ENCODE results near the gene FOXN4.

The FOXN4 gene

DNA sequence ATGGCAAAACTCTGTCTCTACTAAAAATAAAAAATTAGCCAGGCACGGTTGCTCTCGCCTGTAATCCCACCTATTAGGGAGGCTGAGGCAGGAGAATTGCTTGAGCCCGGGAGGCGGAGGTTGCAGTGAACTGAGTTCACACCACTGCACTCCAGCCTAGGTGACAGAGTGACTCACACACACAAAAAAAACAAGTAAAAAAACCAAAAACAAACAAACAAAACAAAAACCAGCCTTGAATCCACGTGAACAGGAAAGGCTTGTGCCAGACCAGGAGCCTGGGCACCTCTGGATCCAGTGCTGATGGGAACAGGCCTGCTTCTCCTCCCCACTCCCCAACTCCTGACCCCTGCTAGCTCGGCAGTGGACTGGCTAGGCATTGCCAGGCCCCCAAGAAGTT lies 3.5 kb downstream of the FOXN4 start:
- DNase-seq (ENCODE audit: low read depth) = no peak

DNA sequence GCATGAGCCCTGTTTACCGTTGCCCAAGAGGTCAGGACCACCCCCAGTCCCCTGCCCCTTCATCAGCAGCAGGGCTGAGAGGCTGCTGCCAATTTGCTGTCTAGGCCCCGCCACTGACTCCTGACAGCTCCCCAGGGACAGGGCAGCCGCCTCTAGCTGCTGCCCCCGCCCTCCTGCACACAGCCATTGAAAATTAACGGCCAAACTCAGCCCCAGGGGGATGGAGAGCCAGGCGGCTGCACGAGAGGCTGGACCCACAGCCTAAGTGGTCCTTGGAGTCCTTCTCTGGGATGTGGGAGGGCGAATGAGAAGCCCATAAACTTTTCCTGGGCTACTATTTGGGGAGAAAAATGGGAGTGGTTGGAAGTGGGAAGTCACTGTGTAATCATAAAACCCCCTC lies 4.6 kb downstream of the FOXN4 start:
- DNase-seq (ENCODE audit: low read depth) = no peak

DNA sequence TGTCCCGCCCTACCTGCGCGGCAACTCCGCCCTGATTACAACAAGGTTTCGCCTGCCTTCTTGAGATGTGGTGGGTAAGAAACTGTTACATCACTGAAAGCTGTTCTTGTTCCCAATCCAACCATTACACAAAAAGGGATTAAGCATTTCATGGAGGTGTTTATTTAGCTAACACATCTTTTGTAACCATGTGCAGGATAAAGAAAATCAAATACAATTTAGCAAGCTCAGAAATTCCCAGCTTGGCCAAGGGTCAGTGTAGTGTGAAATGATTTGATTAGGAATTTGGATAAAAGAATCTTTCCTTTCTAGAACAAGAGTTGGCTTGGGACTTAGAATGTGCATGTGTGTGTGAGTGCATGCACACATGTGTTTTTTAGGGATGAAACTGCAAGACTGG lies 6.3 kb downstream of the FOXN4 start:
- DNase-seq (ENCODE audit: low read depth) = no peak

DNA sequence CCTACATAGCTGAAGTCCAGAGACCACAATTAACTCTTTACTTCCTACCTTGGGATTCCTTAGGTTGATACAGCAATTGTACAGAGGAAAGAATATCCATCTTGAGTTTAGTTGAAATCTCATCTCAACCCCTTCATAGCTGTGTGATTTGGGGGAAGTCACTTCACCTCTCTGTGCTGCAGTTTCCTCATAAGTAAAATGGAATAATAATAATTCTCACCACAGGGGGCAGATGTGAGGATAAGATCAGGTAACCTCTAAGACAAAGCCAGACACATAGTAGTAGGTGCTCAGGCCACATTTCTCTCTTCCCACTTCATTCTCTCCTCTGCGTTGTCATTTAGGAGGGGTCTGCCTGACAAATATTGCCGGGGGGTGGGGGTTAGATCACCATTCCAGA lies 6.7 kb downstream of the FOXN4 start:
- no peak for DNase-seq (ENCODE audit: low read depth)

DNA sequence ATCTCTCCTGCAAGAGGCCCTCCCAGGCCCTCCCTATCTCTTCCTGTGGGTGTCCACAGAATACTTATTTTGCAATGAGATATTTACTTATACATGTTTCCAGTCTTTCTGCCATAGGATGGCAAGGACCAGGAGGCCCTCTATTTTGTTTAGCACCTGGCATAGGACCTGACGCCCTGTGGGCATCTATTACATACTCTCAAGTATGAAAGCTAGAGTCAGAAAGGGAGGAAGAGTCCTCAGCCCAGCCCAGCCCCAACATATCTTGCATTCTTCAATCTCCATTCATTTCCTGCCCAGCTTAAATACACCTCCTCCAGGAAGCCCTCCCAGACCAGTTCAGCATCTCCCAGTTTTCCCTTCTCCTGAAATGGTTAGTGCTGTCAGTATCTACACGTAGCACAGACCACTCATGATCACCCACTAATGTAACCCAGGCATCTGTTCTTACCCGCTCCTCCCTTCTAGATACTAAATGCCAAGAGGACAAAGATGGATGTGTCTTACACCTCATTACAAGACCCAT lies 7.4 kb downstream of the FOXN4 start:
- no peak for DNase-seq (ENCODE audit: low read depth)

DNA sequence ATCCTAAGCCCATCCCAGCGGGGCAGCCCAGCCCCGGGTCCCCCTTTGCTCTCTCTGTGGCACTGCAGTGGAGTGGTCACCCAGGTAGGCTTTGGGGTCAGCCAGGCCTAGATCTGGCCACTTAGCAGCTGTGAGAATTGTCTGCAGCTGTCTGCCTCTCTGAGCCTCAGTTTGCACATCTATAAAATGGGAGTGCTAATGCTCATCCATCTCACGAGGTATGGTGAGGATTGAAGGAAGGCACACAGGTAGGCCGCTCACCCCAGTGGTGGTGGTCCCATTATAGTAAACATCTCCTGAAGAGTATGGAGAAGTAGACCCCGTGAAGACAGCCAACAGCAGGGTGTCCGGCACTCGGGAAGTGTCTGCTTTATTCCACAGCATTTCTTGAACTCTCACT lies 9.2 kb downstream of the FOXN4 start:
- DNase-seq (ENCODE audit: low read depth) = no peak

DNA sequence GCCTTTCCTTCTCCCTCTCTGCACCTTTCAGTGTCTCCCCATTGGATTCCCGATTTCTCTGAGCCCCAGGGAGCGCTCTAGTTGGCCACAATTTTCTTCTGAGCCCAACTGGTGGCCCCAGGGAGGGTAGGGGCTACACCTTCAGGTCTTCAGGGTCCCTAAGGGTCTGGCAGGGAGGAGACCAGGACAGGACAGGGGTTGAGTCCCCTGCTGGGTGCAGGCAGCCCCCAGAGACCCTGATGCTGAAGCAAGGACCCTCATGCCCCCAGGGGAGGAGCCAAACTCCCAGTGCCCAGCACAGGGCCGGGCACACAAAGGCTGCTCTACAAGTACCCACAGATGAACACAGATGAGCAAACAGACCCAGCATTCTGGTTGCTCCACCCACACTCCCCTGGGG lies 12.7 kb downstream of the FOXN4 start:
- no peak for DNase-seq (ENCODE audit: low read depth)

DNA sequence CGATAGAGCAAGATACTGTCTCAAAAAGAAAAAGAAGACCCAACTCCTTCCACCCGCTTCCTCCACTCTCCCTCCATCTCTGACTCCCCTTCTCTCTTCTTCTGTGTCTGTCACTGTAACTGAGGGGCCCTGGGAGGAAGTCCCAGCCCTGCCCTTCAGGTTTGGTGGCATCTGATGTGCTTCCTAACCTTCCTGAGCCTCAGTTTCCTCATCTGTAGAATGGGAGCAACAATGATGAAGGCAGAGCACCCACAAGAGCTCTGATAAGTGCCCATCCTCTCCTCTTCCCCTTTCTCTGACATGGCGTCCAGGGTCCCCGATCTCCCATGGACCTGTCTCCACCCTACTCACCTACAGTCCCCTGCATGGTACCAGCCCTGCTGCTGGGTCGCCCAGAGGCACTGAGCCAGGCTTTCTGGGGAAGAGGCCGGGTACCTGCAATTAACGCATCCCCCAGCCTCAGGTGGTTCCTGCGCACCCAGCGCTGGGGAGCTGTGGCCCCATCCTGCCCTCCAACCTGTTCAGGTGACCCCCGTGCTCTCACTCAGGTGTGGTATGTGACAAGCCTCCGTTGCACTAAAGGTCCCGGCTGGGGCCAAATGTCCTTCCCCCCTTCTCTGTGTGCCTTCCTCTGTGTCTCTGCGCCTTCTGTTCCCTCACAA lies 13.2 kb downstream of the FOXN4 start:
- DNase-seq (ENCODE audit: low read depth) = no peak

DNA sequence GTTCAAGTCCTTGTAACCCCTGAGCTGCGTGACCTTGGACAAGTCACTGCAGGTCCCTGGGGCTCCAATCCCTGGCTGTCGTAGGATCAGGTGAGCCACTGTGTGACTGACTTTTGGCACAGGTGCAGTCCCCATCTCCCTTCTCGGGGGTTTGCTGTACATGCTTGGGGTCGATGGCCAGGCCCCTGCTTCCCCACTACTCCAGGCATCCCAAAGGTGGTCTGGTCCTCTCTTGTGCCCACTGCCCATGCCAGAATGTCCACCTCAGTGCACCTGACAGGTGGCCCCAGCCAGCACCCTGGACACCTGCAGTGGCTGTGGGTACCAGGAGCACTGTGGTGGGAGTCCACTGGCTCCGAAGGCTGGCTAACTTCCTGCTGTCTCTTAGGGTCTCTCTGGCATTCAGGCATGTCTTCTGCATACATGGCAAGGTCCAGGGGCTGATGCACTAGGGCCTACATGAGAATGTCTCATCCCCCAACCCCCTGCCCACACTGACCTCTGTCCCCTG lies 14.7 kb downstream of the FOXN4 start:
- no peak for DNase-seq (ENCODE audit: low read depth)

DNA sequence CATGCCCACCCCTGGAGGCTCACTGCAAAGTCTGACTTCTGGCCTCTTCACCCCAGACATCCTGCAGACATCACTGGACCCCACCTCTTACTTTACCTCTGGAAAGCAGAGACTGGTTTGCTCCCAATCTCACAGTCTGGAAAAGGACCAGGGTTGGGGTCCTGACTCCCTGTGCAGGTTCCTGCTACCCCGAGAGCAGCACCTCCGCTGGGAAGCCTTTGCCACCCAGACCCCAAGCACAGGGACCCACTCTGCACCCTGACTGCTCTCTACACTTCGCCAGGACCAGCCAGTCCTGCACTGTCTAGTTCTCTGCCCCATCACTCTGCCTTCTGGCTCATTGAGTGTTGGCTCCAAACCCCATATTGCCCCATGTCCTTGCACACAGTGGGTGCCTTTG lies 16.0 kb downstream of the FOXN4 start:
- DNase-seq (ENCODE audit: low read depth) = no peak

DNA sequence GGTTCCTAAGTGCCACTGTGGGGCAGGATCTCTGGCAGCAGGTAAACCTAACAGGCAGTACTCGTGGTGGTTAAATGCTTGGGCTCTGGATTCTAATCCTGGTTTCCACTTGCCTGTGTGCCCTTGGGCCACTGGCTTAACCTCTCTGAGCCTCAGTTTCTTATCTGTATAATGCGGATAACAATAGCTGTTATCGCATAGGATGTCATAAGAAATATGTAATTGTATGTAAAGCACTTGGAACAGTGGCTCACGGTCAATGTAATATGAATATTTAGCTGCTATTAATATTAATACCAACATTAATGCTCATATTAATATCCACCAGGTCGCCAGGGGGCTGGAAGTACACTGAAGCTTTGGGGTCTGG lies 16.8 kb downstream of the FOXN4 start:
- DNase-seq (ENCODE audit: low read depth) = no peak

DNA sequence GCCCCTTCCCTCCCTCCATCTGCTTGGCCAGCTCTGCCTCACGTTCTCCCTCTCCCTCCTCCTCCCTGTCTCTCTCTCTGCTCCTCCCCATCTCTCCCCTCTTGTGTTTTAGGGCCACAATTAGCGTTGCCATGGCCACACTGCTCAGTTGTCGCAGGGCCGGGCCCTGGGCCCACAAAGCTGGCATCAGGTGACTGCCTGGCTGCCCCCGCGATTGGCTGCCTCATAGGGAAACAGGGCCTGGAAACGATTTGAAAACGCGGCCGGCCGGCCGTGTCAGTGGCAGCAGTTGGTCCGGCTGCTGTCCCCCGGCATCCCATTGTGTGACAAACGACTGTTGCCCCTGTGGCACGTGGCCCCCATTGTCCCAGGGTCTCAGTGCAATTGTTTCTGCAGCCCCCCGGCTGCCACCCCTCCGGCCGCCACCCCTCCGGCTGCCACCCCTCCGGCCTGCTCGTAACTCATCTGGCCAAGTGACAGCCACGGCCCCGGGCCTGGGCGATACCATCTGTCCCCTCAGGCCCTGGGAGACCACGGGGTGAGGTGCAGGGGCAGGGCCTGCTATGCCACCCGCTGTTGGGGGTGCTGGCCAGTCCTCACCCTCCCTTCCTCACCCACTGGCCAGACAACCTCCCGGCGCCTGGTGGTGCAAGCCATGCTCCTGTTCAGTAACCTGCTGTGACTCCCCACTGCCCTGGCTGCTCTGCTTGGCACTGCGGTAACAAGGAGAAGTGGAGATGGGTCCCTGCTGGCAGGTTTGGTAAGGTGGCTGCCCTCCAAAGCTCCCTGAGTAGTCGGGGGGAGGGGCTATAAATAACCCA lies 17.4 kb downstream of the FOXN4 start:
- DNase-seq (ENCODE audit: low read depth) = no peak

DNA sequence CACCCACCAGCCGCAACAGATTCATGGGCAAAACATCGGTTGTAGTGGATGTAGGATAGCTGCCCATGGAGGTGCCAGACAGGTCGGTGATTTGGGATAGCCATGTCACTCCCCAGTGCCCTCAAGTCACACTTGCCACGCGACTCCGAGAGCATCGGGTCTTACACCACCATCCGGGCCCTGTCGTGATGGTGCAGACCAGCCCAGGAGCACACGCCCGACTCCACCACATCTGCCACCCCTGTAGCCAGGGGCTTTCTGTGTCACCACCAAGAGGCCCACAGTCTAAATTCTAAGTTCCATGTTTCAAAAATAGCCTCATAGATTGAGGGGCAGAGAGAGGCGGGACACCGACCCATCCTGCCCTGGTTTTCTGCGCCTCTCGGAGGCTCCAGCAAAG lies 18.0 kb downstream of the FOXN4 start:
- DNase-seq (ENCODE audit: low read depth) = no peak

DNA sequence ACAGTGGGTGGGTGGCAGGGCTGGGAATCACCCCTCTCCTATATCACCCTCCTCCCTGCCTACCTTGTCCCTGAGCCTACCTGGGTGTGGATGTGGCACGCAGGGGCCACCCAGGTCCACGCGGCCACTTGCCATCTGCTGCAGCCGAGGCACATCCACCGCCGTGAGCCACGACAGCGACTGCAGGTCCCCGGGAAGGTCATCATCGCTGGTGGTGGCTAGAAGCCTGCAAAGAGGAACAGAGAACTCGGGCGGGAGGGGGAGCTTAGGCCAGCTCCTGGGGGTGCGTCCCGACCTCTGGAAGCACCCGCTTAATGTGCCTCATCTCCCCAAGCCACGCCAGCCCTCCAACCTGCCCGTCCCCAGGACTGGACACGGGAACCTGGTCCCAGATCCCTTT lies 19.0 kb downstream of the FOXN4 start:
- no peak for DNase-seq (ENCODE audit: low read depth)

DNA sequence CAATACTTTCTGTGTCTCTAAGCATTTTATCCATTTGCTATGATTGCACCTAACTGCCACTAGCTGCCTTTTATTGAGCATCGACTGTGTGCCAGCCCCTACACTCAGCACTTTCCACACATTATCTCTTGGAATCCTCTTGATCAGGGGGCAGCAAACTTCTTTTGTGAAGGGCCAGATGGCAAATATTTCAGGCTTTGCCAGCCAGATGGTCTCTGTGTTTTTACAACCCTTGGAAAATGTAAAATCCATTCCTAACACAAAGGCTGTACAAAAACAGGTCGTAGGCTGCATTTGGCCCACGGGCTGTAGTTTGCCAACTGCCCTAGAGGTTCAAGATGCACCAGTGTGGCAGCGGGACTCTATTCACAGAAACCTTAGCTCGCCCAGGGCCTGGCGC lies 19.5 kb downstream of the FOXN4 start:
- no peak for DNase-seq (ENCODE audit: low read depth)

DNA sequence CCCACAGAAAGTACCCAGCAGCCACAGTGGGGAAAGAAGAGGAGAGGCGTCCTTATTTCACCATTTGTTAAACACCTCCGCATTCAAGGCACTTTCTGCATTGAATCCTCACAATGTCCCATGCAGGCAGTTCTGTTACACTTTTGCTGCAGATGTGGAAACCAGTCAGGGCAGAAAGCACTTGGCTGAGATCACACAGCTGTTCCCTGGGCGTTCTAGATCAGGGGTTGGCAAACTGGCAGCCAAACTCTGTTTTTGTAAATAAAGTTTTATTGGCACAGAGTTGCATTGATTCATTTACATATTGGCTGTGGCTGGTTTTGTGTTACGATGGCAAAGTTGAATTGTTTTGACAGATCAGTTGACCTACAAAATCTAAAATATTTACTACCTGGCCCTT lies 20.1 kb downstream of the FOXN4 start:
- DNase-seq (ENCODE audit: low read depth) = no peak

DNA sequence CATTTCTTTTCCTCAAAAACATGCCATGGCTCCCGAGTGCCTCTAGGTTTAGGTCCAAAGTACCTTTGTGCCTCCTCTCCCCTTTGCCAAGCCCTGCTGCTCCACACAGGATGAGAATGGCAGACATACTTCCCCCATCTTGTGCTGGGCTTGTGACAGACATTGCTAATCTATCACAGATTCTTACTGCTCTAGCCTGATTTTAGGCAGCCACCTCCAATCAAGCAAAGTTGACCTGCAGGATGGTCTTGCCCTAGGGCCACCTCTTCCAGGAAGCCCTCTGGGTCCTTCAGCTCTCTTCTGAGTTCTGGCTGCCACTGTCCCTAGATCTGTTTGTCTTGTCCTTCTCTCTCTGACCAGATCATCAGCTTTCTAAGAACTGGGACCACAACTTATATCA lies 20.5 kb downstream of the FOXN4 start:
- DNase-seq (ENCODE audit: low read depth) = no peak

DNA sequence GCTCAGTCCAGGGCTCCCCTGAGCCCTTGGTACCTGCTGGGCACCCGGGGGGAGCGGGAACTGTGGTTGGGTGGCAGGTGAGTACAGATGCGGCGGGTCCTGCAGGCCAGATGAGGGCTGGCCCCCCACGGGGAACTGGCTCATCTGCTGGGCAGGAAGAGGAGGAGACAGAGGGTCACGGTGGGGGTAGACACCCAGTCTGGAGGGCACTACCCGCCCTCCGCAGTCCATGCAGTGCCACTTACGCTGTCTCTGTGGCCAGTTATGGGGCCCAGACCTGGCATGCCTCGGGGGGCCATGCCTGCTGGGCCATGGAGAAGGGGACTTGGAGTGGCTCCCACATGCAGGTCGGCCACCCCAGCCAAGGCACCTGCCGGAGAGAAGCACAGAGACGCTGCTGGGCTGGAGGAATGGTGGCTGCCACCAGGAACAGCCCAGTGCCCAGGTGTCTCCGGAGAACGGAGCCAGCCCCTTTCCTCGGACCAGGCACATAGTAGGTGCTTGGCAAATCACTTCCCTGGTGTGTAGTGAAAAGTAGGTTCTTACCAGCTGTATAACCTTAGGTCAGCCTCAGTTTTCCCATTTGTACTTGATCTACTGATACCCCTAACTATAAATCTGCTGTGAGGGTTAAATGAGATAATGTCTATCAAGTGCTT lies 21.1 kb downstream of the FOXN4 start:
- no peak for DNase-seq (ENCODE audit: low read depth)

DNA sequence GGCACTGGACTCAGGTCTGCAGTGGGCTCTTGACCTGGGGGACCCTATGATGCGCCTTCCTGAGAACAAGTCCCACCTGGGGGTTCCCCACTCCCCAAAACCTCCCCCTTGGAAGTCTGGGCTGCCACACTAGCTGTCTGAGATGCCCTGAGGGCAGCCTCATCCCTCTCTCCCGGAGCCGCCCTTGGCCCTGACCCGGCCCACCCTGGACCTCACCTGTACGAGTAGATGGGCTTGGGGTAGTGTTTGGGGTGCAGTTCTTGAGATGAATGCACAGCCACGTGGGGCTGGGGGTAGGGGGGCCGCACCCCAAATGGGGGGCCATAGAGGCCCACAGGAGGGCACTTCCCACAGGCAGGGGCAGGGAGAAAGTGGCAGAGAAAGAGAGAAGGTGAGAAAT lies 21.9 kb downstream of the FOXN4 start:
- no peak for DNase-seq (ENCODE audit: low read depth)

DNA sequence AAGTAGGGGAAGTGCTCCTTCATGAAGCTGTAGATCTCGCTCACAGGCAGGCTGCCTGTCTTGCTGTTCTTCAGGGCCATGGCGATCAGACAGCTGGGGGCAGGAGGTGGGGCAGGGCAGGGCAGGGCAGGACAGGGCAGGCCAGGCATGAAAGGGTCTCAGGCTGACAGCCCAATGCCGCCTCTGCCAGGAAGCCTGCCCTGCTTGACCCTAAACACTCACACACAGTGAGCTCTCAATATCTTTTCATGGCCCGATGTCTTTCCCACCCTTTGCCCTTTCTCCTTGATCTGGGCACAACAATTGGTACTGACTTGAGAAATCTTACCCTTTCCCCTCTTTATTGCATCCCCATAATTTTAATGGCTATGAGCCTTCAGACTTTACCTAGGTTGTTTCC lies 22.4 kb downstream of the FOXN4 start:
- no peak for DNase-seq (ENCODE audit: low read depth)

DNA sequence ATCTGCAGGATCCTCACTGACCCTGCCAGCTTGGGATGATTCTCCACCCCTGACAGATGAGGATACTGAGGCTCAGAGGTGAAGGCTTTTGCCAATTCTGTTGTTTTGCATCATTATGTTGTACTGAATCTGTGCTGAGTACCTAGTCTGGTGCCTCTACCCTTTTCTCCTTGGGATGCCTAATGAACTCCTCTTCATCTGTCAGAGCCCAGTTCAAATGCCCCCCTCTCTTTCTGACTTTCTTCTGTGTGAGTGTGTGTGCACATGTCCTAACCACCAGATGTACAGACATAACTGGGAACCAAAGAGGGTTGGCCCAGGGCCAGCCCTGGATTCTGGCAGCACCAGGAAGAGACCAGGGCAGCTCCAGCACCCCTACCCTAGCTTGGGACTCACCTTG lies 22.8 kb downstream of the FOXN4 start:
- no peak for DNase-seq (ENCODE audit: low read depth)

DNA sequence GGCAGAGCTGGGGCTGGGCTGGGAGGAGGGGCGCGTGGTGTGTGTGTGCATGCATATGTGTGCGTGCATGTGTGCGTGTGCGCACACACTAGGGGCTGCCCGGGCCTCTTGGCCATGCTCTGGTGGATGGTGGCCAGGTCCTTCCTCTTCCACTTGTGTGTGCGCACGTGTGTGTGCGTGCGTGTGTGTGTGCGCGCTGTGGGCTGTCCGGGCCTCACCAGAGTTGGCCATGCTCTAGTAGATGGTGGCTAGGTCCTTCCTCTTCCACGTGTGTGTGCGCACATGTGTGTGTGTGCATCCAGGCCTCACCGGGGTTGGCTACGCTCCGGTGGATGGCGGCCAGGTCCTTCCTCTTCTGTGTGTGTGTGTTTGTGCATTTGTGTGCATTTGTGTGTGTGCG lies 24.7 kb downstream of the FOXN4 start:
- no peak for DNase-seq (ENCODE audit: low read depth)

DNA sequence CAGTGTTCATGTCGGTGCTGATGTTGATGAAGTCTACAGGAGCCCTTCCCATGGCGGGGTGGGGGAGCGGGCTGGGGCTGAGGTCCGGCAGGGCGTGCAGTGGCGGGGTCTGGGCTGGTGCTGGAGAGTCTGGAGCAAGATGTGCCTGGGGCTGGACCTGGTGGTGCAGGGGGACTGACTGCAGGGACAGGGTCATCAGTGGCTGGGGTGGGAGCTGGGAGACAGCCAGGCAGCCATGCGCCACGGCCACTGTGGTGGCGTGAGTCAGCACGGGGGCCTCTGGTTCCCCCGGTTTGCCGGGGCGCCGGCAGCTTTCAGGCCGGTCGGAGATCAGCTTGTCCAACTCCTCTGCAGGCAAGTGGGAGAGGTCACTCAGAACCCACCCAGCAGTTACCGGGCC lies 27.6 kb downstream of the FOXN4 start:
- no peak for DNase-seq (ENCODE audit: low read depth)
